H1 (cell line): ENCODE data around the gene TSSC4. TPM values are rescaled to one million over a fixed set of nuclear protein-coding genes. Genes with fewer than 3 reads are reported as not detected.

Source experiments
- CTCF ChIA-PET: fragments of 300-600 bp; sonication (Branson Sonifier 250); formaldehyde crosslinking; loops from one replicate; lab custom pipeline; 2021; ENCODE audit not compliant: partially characterized antibody; lab: Charles Lee
- POLR2A ChIA-PET: fragments of 300-600 bp; sonication (Branson Sonifier 250); formaldehyde crosslinking; loops from one replicate; lab custom pipeline; 2021; ENCODE audit warnings: inconsistent platforms; ENCODE audit not compliant: partially characterized antibody; lab: Charles Lee
- DNase-seq, 2 experiments: peaks; one replicate each; pipeline versions ENCODE4 v3.0.0 to v3.0.0-alpha.2; 2010 to 2022; ENCODE audit warnings: low spot score in 2 of 2, low read depth in 1 of 2, mixed read lengths in 1 of 2
- FAIRE-seq: peaks from 2 replicates; lab custom pipeline; 2011; peaks lifted over from hg19 to GRCh38; lab: Jason Lieb, UNC
- H2AFZ ChIP-seq: 2 replicates; pipeline ENCODE4 v1.8.1; 2012; ENCODE audit warnings: low read length, inconsistent platforms
- H2AK5ac ChIP-seq: 2 replicates; pipeline ENCODE4 v1.6.1; 2013; ENCODE audit warnings: low read depth, low read length
- H2BK120ac ChIP-seq: replicated peaks from 2 replicates; pipeline ENCODE3; 2013; ENCODE audit warnings: low read depth, low read length, inconsistent platforms
- H2BK12ac ChIP-seq: 2 replicates; pipeline ENCODE4 v1.6.1; 2013; ENCODE audit warnings: low read depth, low read length
- H2BK15ac ChIP-seq: 2 replicates; pipeline ENCODE4 v1.6.1; 2013; ENCODE audit warnings: low read length
- H2BK20ac ChIP-seq: 2 replicates; pipeline ENCODE4 v1.6.1; 2013; ENCODE audit warnings: low read length
- H2BK5ac ChIP-seq: 2 replicates; pipeline ENCODE4 v1.6.1; 2013; ENCODE audit warnings: low read depth, low read length
- H3K14ac ChIP-seq: 2 replicates; pipeline ENCODE4 v1.6.1; 2013; ENCODE audit warnings: inconsistent platforms; ENCODE audit not compliant: insufficient read length
- H3K18ac ChIP-seq: 2 replicates; pipeline ENCODE4 v1.6.1; 2013; ENCODE audit warnings: low read length; ENCODE audit errors: extremely low read depth
- H3K23ac ChIP-seq: 2 replicates; pipeline ENCODE4 v1.6.1; 2013; ENCODE audit warnings: inconsistent platforms; ENCODE audit not compliant: insufficient read length
- H3K23me2 ChIP-seq: 2 replicates; pipeline ENCODE4 v1.6.1; 2013; ENCODE audit warnings: low read depth, low read length
- H3K27ac ChIP-seq: 2 replicates; pipeline ENCODE4 v1.6.1; 2011; ENCODE audit warnings: low read depth, low read length, inconsistent platforms
- H3K27me3 ChIP-seq, 4 experiments: replicated peaks in 1 of 4; 1 replicate in 1 of 4; 2 replicates in 3 of 4; pipeline versions ENCODE4 v1.6.1 to v1.8.1; 2011 to 2013; ENCODE audit warnings: low read length in 3 of 4, mild to moderate bottlenecking in 3 of 4, inconsistent platforms in 2 of 4, mixed read lengths in 2 of 4, moderate library complexity in 1 of 4; ENCODE audit not compliant: control insufficient read depth in 3 of 4, insufficient read depth in 3 of 4; ENCODE audit errors: extremely low read depth in 1 of 4
- H3K36me3 ChIP-seq, 4 experiments: 2 replicates each; pipeline versions ENCODE4 v1.6.1 to v1.8.1; 2011 to 2013; ENCODE audit warnings: mild to moderate bottlenecking in 4 of 4, low read length in 3 of 4, moderate library complexity in 2 of 4, control low read depth in 1 of 4, inconsistent platforms in 1 of 4; ENCODE audit not compliant: insufficient read depth in 4 of 4, control insufficient read depth in 2 of 4
- H3K4ac ChIP-seq: replicated peaks from 2 replicates; pipeline ENCODE3; 2013; ENCODE audit warnings: low read length, low read depth, mixed read lengths, inconsistent platforms; ENCODE audit not compliant: insufficient read length
- H3K4me1 ChIP-seq, 4 experiments: replicated peaks in 1 of 4; 1 replicate in 1 of 4; 2 replicates in 3 of 4; pipeline versions ENCODE4 v1.6.1 to v1.8.1; 2011 to 2013; ENCODE audit warnings: low read length in 3 of 4, inconsistent platforms in 2 of 4, mixed read lengths in 1 of 4; ENCODE audit not compliant: insufficient read depth in 4 of 4, control insufficient read depth in 3 of 4
- H3K4me2 ChIP-seq, 2 experiments: 2 replicates each; pipeline versions ENCODE4 v1.6.1 to v1.8.1; 2011 to 2013; ENCODE audit warnings: low read depth in 2 of 2, low read length in 2 of 2, control low read depth in 1 of 2, inconsistent platforms in 1 of 2, mild to moderate bottlenecking in 1 of 2; ENCODE audit not compliant: insufficient read depth in 1 of 2
- H3K4me3 ChIP-seq, 4 experiments: fragments of 200-600, 300-600 bp in 1 of 4; sonication (generic), shearing (Covaris generic), sonication (Bioruptor Twin) in 1 of 4; 2 replicates each; pipeline versions ENCODE4 v1.5.1 to v1.8.1; 2011 to 2016; ENCODE audit warnings: low read length in 4 of 4, low read depth in 3 of 4, control low read depth in 2 of 4, inconsistent platforms in 2 of 4, mild to moderate bottlenecking in 2 of 4, mixed read lengths in 1 of 4, moderate library complexity in 1 of 4; ENCODE audit not compliant: insufficient read depth in 2 of 4; ENCODE audit errors: extremely low read depth in 1 of 4
- H3K56ac ChIP-seq: replicated peaks from 2 replicates; pipeline ENCODE3; 2013; ENCODE audit warnings: low read depth, mild to moderate bottlenecking, mixed read lengths, low read length, inconsistent platforms; ENCODE audit not compliant: insufficient read length
- H3K79me1 ChIP-seq: 2 replicates; pipeline ENCODE4 v1.6.1; 2013; ENCODE audit warnings: low read depth, low read length, control low read depth
- H3K79me2 ChIP-seq, 2 experiments: 2 replicates each; pipeline versions ENCODE4 v1.6.1 to v1.8.1; 2012 to 2013; ENCODE audit warnings: low read length in 2 of 2, mild to moderate bottlenecking in 2 of 2, inconsistent platforms in 1 of 2; ENCODE audit not compliant: insufficient read depth in 2 of 2, control insufficient read depth in 1 of 2
- H3K9ac ChIP-seq, 4 experiments: replicated peaks in 1 of 4; 1 replicate in 1 of 4; 2 replicates in 3 of 4; pipeline versions ENCODE4 v1.6.1 to v1.8.1; 2011 to 2013; ENCODE audit warnings: low read depth in 3 of 4, low read length in 3 of 4, control low read depth in 2 of 4, mild to moderate bottlenecking in 2 of 4, moderate library complexity in 2 of 4, inconsistent platforms in 1 of 4; ENCODE audit errors: extremely low read depth in 1 of 4
- H3K9me3 ChIP-seq, 2 experiments: 2 replicates each; pipeline versions ENCODE4 v1.6.1 to v1.8.1; 2012 to 2013; ENCODE audit warnings: mild to moderate bottlenecking in 2 of 2, moderate library complexity in 2 of 2, control low read depth in 1 of 2, inconsistent platforms in 1 of 2, low read depth in 1 of 2, low read length in 1 of 2, mixed read lengths in 1 of 2; ENCODE audit not compliant: insufficient read depth in 2 of 2
- H4K20me1 ChIP-seq, 2 experiments: replicated peaks in 1 of 2; 2 replicates each; pipeline versions ENCODE3 to v1.8.1; 2011 to 2013; ENCODE audit warnings: inconsistent platforms in 2 of 2, low read length in 2 of 2, mild to moderate bottlenecking in 1 of 2; ENCODE audit not compliant: insufficient read depth in 2 of 2, control insufficient read depth in 1 of 2
- H4K5ac ChIP-seq: 2 replicates; pipeline ENCODE4 v1.6.1; 2013; ENCODE audit warnings: low read length, low read depth, mixed read lengths, inconsistent platforms; ENCODE audit not compliant: insufficient read length
- H4K8ac ChIP-seq: 2 replicates; pipeline ENCODE4 v1.8.0; 2013; ENCODE audit warnings: mild to moderate bottlenecking, moderate library complexity, low read length, inconsistent platforms; ENCODE audit not compliant: insufficient read depth; ENCODE audit errors: extremely low read depth
- H4K91ac ChIP-seq: replicated peaks from 2 replicates; pipeline ENCODE3; 2013; ENCODE audit warnings: low read length, mixed read lengths, inconsistent platforms; ENCODE audit not compliant: insufficient read length
- EP300 ChIP-seq, 2 experiments: IDR thresholded peaks; 1 replicate in 1 of 2; 2 replicates in 1 of 2; pipeline ENCODE4 v1.6.1; 2011 to 2012; ENCODE audit warnings: low read depth in 2 of 2, low read length in 2 of 2, mild to moderate bottlenecking in 2 of 2, borderline replicate concordance in 1 of 2, inconsistent platforms in 1 of 2, moderate library complexity in 1 of 2
- EZH2 ChIP-seq: fragments of 200-600 bp; sonication (generic); IDR thresholded peaks from 2 replicates; pipeline ENCODE4 v1.7.1; 2012; ENCODE audit warnings: low read depth, mild to moderate bottlenecking, moderate library complexity, low read length, inconsistent platforms; ENCODE audit not compliant: severe bottlenecking
- FOSL1 ChIP-seq: IDR thresholded peaks from 2 replicates; pipeline ENCODE4 v1.6.1; 2011; ENCODE audit warnings: mild to moderate bottlenecking, low read depth, low read length, moderate library complexity; ENCODE audit not compliant: insufficient read depth
- HDAC6 ChIP-seq: IDR thresholded peaks from one replicate; pipeline ENCODE4 v1.7.1; 2012; ENCODE audit warnings: low read depth, mild to moderate bottlenecking, inconsistent platforms, low read length, moderate library complexity
- JUN ChIP-seq: IDR thresholded peaks from 2 replicates; pipeline ENCODE4 v1.6.1; 2011; ENCODE audit warnings: low read depth, mild to moderate bottlenecking, improper control_type of control experiment, low read length
- MAFK ChIP-seq: IDR thresholded peaks from 2 replicates; pipeline ENCODE4 v1.6.1; 2012; ENCODE audit warnings: low read depth, mild to moderate bottlenecking, improper control_type of control experiment, low read length
- RAD21 ChIP-seq, 2 experiments: IDR thresholded peaks in 1 of 2; conservative IDR thresholded peaks in 1 of 2; 2 replicates each; pipeline ENCODE4 v1.6.1; 2011; ENCODE audit warnings: low read depth in 2 of 2, low read length in 2 of 2, improper control_type of control experiment in 1 of 2, inconsistent platforms in 1 of 2, mild to moderate bottlenecking in 1 of 2, moderate library complexity in 1 of 2
- SP1 ChIP-seq: IDR thresholded peaks from 2 replicates; pipeline ENCODE4 v1.6.1; 2011; ENCODE audit warnings: low read depth, low read length
- SP2 ChIP-seq: IDR thresholded peaks from 2 replicates; pipeline ENCODE4 v1.6.1; 2012; ENCODE audit warnings: mild to moderate bottlenecking, low read length, inconsistent platforms
- SUZ12 ChIP-seq: fragments of 200-600 bp; sonication (generic); IDR thresholded peaks from 2 replicates; pipeline ENCODE4 v1.6.1; 2012; ENCODE audit warnings: mild to moderate bottlenecking, inconsistent platforms, low read length, moderate library complexity, mixed read lengths
- TAF7 ChIP-seq: optimal IDR thresholded peaks from 2 replicates; pipeline ENCODE3; 2011; ENCODE audit warnings: low read depth, mild to moderate bottlenecking, inconsistent platforms, low read length, moderate library complexity, borderline replicate concordance
- ZNF274 ChIP-seq: IDR thresholded peaks from 2 replicates; pipeline ENCODE4 v1.7.0; 2012; ENCODE audit warnings: low read length, borderline replicate concordance; ENCODE audit errors: extremely low read depth
- WGBS, 2 experiments: shearing (Covaris generic) in 1 of 2; methylation state at CpG; one replicate each; pipeline versions ENCODE4 v1.1.6 to v1.1.7; 2013 to 2015; ENCODE audit warnings: low lambda C conversion rate in 2 of 2, mixed read lengths in 2 of 2, inconsistent platforms in 1 of 2, low coverage in 1 of 2, missing lambda C conversion rate in 1 of 2; ENCODE audit not compliant: insufficient replicate concordance in 2 of 2, insufficient coverage in 1 of 2, insufficient read length in 1 of 2; ENCODE audit errors: extremely low coverage in 1 of 2, missing lambda C conversion rate in 1 of 2; 5-methylcytosine and 5-hydroxymethylcytosine counted together
- polyA plus RNA-seq, 7 experiments: library from polyadenylated mRNA; depleted of rRNA in 3 of 7; stranded (reverse) in 5 of 7; unstranded in 2 of 7; fragments of >200 nt in 5 of 7; fragments of 200-250 nt in 2 of 7; gene quantifications; 1 replicate in 5 of 7; 2 replicates in 1 of 7; 4 replicates in 1 of 7; pipeline versions ENCODE4 v1.2.1 to v1.2.3, GENCODE V29; 2011 to 2013; ENCODE audit warnings: missing spikeins in 2 of 7, mixed read lengths in 2 of 7
- total RNA-seq: library from RNA; stranded (reverse); fragmentation: NEBNext Ultra II Directional; extraction: Animal tissue kit (Norgen Biotek cat#: 25700); gene quantifications from 2 replicates; pipeline ENCODE4 v1.2.1, GENCODE V29; 2021
- TF ChIP-seq, protein P1 (sequence below): IDR thresholded peaks from 2 replicates; pipeline ENCODE4 v1.6.1; 2012; ENCODE audit warnings: inconsistent platforms

The TSSC4 gene
- total and polyA plus RNA-seq, 2 of the 8 experiments (the other 6 are each of a cell fraction or from before 2014, with no cell fraction given) = 34.0 to 39.3 TPM

DNA sequence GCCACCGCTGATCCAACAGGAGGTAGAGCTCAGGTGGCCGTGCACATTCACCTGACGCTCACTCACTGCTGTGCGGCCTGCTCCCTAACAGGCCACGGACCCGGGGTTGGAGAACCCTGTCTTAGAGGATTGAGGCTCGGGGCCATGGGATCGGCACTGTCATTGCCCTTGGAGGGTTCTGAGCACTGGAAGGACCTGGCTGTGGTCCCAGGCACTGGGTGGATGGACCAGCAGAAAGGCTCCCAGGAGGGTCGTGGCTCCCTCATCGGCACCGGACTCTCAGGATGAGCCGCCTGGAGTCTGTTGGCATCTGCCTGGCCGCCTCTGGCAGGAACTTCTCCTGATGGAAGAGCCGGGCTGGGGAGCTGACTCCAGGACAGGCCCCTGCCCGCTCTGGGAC lies 50.8 kb downstream of the TSSC4 start:
- H3K4ac ChIP-seq = no peak overlapping the region
- CTCF ChIA-PET = interaction anchor here (1.5 to 1.9 kb wide), 2 partner anchors 28 to 81 kb away, joined by 3 to 16 read pairs; no protein-coding TSS in a partner anchor
- no peak overlapping the region for H2BK5ac ChIP-seq
- H3K9me3 ChIP-seq = no peaks in the 10 kb centered on the region
- H3K9ac ChIP-seq = no peak overlapping the region
- H3K36me3 ChIP-seq = no peaks in the 10 kb centered on the region
- no peak overlapping the region for H3K18ac ChIP-seq
- DNase-seq = no peak
- no peaks in the 10 kb centered on the region for H3K79me2 ChIP-seq
- H3K4me1 ChIP-seq = no peaks in the 10 kb centered on the region
- no peak overlapping the region for H2AK5ac ChIP-seq
- H4K5ac ChIP-seq = no peak overlapping the region
- FAIRE-seq = no peak
- no peak overlapping the region for H4K8ac ChIP-seq
- no peak overlapping the region for H3K56ac ChIP-seq
- no peak overlapping the region for H3K4me3 ChIP-seq
- H4K91ac ChIP-seq = no peak overlapping the region
- H2AFZ ChIP-seq = no peak overlapping the region
- no peak overlapping the region for H3K23ac ChIP-seq
- H3K27ac ChIP-seq = no peak overlapping the region
- peaks cover 17 to 65% (median 39%) of the 10 kb centered on the region in 4 experiments for H3K27me3 ChIP-seq
- 95% methylated on average over 15 of the region's 15 CpGs; no CpG with 5 or more reads in 1 of the 2 experiments for WGBS, 2 experiments
- H3K4me2 ChIP-seq = no peak overlapping the region
- H2BK120ac ChIP-seq = no peak overlapping the region
- no peaks in the 10 kb centered on the region for H3K23me2 ChIP-seq
- H3K79me1 ChIP-seq = no peaks in the 10 kb centered on the region
- POLR2A ChIA-PET = no interaction called here
- no peak overlapping the region for H2BK15ac ChIP-seq
- H4K20me1 ChIP-seq = peaks cover under 1 to 5% of the 10 kb centered on the region in 2 experiments
- H2BK20ac ChIP-seq = no peak overlapping the region
- no peak overlapping the region for H2BK12ac ChIP-seq
- H3K14ac ChIP-seq = no peak overlapping the region
- TF ChIP-seq TAF7 = no peak
- no peak for TF ChIP-seq SP1
- no peak for TF ChIP-seq MAFK
- no peak for TF ChIP-seq ZNF274
- TF ChIP-seq EZH2 = no peak
- no peak for TF ChIP-seq SP2
- no peak for TF ChIP-seq JUN
- TF ChIP-seq HDAC6 = no peak
- TF ChIP-seq SUZ12 = no peak
- TF ChIP-seq RAD21 (IDR thresholded peaks at IDR 0.05 in 1 of 2, conservative IDR thresholded peaks at IDR 0.05 in 1 of 2; ENCODE audit: low read depth in 2 of 2, low read length in 2 of 2) = no peak
- no peak for TF ChIP-seq FOSL1
- no peak for TF ChIP-seq EP300 (IDR thresholded peaks at IDR 0.05; ENCODE audit: borderline replicate concordance in 1 of 2, low read depth in 2 of 2, low read length in 2 of 2)
- TF ChIP-seq, protein P1, sequence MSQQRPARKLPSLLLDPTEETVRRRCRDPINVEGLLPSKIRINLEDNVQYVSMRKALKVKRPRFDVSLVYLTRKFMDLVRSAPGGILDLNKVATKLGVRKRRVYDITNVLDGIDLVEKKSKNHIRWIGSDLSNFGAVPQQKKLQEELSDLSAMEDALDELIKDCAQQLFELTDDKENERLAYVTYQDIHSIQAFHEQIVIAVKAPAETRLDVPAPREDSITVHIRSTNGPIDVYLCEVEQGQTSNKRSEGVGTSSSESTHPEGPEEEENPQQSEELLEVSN = no peak
